Measurements from ENCODE around the gene DCTN4.
A peak's percentile ranks its signal among the peaks of the same experiment; 100 is the strongest.

Gene DCTN4

GRCh38 chr5:150780187-150780692, 21.4 kb upstream of the DCTN4 start:
- peak; percentile 59 for DNase-seq (ENCODE audit: extremely low spot score)
- ChIA-PET POLR2A (interaction anchor here (0.6 to 1.7 kb wide), 5 partner anchors 9 to 550 kb away, joined by 3 to 6 read pairs (median 3); partner anchors contain the start of gene RBM22), CTCF (interaction anchor here (1.0 to 8.2 kb wide), 7 partner anchors 10 to 220 kb away, joined by 3 to 131 read pairs (median 11); partner anchors contain the start of genes DCTN4, IRGM and RBM22)
- TF ChIP-seq, protein P1, sequence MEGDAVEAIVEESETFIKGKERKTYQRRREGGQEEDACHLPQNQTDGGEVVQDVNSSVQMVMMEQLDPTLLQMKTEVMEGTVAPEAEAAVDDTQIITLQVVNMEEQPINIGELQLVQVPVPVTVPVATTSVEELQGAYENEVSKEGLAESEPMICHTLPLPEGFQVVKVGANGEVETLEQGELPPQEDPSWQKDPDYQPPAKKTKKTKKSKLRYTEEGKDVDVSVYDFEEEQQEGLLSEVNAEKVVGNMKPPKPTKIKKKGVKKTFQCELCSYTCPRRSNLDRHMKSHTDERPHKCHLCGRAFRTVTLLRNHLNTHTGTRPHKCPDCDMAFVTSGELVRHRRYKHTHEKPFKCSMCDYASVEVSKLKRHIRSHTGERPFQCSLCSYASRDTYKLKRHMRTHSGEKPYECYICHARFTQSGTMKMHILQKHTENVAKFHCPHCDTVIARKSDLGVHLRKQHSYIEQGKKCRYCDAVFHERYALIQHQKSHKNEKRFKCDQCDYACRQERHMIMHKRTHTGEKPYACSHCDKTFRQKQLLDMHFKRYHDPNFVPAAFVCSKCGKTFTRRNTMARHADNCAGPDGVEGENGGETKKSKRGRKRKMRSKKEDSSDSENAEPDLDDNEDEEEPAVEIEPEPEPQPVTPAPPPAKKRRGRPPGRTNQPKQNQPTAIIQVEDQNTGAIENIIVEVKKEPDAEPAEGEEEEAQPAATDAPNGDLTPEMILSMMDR (IDR thresholded peaks at IDR 0.05; ENCODE audit: control extremely low read depth, extremely low read depth, low read depth, missing control alignments) = no peak

DNA sequence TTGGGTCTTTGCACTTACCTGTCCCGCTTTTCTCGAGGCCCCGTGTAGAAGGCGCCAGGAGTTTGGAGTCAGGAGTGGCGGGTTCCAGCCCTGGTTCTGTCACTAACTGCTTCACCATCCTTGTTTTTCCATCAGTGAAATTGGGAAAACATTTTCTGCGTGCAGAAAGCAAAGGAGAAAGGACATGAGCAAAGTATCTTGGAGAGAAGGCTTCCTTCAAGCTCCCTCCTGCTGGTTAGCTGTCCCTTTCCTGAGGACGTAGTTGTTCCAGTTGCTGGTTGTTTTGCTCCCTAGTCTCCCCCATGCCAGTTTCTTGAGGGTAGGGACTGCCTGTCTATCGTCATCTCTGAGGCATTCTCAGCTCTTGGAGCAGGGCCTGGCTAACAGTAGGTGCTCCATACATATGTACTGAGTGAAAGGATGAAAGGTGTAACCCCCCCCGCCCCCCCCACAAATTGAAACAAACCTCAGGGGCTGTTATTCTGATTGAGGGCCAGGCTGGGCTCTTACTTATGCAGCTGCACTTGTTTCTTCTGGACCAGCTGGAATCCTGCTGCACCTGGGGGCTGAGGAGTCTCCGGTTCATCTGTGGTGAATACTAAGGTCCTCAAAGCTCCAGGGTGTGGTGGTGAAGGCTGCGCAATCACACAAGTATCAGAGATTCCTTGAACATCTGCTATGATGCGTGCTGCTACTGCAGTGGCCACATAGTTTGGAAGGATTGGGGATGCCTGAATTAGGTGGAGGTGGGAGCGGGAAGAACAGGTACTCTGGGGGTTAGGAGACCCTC, 20.8 kb upstream of the DCTN4 start:
- TF ChIP-seq, protein P1 (IDR thresholded peaks at IDR 0.05; ENCODE audit: control extremely low read depth, extremely low read depth, low read depth, missing control alignments) = no peak
- POLR2A ChIA-PET = interaction anchor here (0.6 to 1.7 kb wide), 3 partner anchors 79 to 549 kb away, joined by 3 to 4 read pairs (median 3); partner anchors contain the start of gene RBM22
- DNase-seq (ENCODE audit: extremely low spot score) = no peak
- CTCF ChIA-PET = interaction anchor here (1.0 to 8.2 kb wide), 10 partner anchors 11 to 219 kb away, joined by 3 to 131 read pairs (median 8); partner anchors contain the start of genes DCTN4, IRGM and RBM22

DNA sequence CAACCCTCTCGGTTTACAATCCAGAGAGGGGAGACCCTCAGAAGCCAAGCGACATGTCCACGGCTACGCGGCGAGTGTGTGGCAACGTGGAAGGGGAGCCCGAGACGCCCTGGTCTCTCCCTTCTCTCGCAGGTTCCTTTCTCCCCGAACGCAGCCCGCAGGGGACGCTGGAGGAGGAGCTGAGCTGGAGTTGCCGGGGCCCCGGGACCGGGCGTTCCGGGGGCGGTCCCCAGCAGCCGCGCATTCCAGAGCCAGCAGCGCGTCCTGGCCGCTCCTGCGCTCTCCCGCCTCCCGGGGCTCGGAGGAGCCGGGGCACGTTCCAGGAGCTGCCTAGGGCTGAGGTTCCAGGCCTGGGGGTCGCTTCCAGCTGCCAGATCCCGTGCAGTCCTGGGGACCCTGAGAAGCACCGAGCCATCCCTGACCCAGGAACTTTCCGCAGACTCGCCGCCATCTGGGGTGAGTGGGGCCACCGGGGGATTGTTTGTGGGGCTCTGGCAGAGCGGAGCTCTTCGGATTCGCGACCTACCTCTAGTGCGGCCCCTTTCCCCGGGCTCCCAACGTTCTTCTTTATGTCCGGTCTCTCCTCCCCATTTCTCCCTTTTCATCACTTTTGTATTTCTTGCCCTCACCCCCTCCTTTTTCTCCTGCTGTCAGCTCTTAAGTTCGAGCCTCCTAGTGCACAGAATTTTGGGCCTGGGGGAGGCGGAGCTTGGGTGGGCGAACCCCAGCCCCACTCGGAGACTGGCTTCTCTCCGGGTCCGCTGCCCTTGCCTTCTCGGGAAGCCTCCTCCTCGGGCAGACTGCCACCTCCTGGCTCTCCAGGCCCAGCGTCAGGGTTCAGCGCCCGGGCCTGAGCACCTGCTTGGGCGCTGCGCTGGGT, 19.9 kb upstream of the DCTN4 start, which contains the start of gene SMIM3:
SMIM3 (plus strand) TSS at position 241 of the 880 bp plus-strand sequence. CDS start 16,684 bp downstream, outside the sequence.
- POLR2A ChIA-PET = interaction anchor here (0.8 to 1.7 kb wide), 3 partner anchors 20 to 435 kb away, joined by 4 to 5 read pairs (median 4); partner anchors contain the start of genes DCTN4 and RBM22
- CTCF ChIA-PET = interaction anchor here (1.1 to 8.2 kb wide), 10 partner anchors 9 to 218 kb away, joined by 4 to 131 read pairs (median 8); partner anchors contain the start of genes DCTN4, IRGM and RBM22
- peak; percentile 69 for DNase-seq (ENCODE audit: extremely low spot score)
- TF ChIP-seq, protein P1 (IDR thresholded peaks at IDR 0.05; ENCODE audit: control extremely low read depth, extremely low read depth, low read depth, missing control alignments) = peak; percentile 85

- TF ChIP-seq, protein P1 (IDR thresholded peaks at IDR 0.05; ENCODE audit: control extremely low read depth, extremely low read depth, low read depth, missing control alignments) = no peak
- CTCF ChIA-PET = interaction anchor here (1.1 to 8.2 kb wide), 9 partner anchors 9 to 78 kb away, joined by 3 to 131 read pairs (median 8); partner anchors contain the start of genes DCTN4 and RBM22
- POLR2A ChIA-PET = interaction anchor here (0.6 to 1.1 kb wide), 2 partner anchors 77 to 287 kb away, joined by 4 to 7 read pairs; partner anchors contain the start of gene RBM22
- no peak for DNase-seq (ENCODE audit: extremely low spot score)
These were observed 19.3 kb upstream of the DCTN4 start for GRCh38 chr5:150778088-150778516.

DNA sequence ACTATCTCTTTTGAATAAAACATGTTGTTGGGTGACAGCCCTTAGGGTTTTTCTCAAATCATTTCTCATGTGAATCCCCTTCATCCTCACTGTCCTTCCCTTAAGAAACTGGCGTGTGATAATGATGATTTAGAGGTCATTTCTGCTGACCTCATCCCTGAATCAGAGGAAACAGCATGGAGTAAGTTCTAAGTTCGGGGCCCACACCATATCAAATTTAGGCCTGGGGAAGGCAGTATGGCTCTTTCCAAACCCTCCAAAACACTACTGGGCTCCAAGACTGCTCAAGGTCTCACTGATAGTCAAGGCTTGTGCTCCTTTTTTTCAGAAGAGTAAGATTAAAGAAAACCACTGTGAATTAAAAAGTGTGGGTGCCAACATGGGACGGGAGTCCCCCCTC, 18.9 kb upstream of the DCTN4 start:
- ChIA-PET CTCF (interaction anchor here (0.7 to 8.2 kb wide), 7 partner anchors 13 to 83 kb away, joined by 3 to 131 read pairs (median 11); partner anchors contain the start of genes DCTN4 and RBM22), POLR2A (interaction anchor here (0.6 kb wide), 1 partner anchor 287 kb away, joined by 7 read pairs; no protein-coding TSS in a partner anchor)
- no peak for DNase-seq (ENCODE audit: extremely low spot score)
- TF ChIP-seq, protein P1 (IDR thresholded peaks at IDR 0.05; ENCODE audit: control extremely low read depth, extremely low read depth, low read depth, missing control alignments) = no peak

All from GM10248 (cell line).